ENCODE measurements around the gene FBXO46. TPM values are rescaled to one million over a fixed set of nuclear protein-coding genes. Genes with fewer than 3 reads are reported as not detected.
A peak's percentile ranks its signal among the peaks of the same experiment; 100 is the strongest.

FBXO46 gene
- total RNA-seq, 1 donor from 2014 or later: 23.8 TPM

- peaks cover 0 to 7% of the 10 kb centered on the region in 2 donors for H3K36me3 ChIP-seq
- H3K27ac ChIP-seq: peak overlapping the region; percentile 98
- no peak for DNase-seq (ENCODE audit: extremely low spot score in 2 of 2)
- H3K4me3 ChIP-seq: peak overlapping the region; percentile 58 to 80
- H3K27me3 ChIP-seq: no peaks in the 10 kb centered on the region
- no peaks in the 10 kb centered on the region for H3K9me3 ChIP-seq
- TF ChIP-seq POLR2A (IDR thresholded peaks at IDR 0.05) (no peak), POLR2AphosphoS5 (IDR thresholded peaks at IDR 0.05; ENCODE audit: insufficient read depth in 1 of 2, low read depth in 1 of 2) (no peak)
- TF ChIP-seq, protein P1, sequence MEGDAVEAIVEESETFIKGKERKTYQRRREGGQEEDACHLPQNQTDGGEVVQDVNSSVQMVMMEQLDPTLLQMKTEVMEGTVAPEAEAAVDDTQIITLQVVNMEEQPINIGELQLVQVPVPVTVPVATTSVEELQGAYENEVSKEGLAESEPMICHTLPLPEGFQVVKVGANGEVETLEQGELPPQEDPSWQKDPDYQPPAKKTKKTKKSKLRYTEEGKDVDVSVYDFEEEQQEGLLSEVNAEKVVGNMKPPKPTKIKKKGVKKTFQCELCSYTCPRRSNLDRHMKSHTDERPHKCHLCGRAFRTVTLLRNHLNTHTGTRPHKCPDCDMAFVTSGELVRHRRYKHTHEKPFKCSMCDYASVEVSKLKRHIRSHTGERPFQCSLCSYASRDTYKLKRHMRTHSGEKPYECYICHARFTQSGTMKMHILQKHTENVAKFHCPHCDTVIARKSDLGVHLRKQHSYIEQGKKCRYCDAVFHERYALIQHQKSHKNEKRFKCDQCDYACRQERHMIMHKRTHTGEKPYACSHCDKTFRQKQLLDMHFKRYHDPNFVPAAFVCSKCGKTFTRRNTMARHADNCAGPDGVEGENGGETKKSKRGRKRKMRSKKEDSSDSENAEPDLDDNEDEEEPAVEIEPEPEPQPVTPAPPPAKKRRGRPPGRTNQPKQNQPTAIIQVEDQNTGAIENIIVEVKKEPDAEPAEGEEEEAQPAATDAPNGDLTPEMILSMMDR (IDR thresholded peaks at IDR 0.05): no peak
- intact Hi-C loops (cut with DNase I): no loop called here
- H3K4me1 ChIP-seq: peaks cover 56% of the 10 kb centered on the region
Observed at GRCh38 chr19:45766296-45766868, 35.7 kb upstream of the FBXO46 start.

DNA sequence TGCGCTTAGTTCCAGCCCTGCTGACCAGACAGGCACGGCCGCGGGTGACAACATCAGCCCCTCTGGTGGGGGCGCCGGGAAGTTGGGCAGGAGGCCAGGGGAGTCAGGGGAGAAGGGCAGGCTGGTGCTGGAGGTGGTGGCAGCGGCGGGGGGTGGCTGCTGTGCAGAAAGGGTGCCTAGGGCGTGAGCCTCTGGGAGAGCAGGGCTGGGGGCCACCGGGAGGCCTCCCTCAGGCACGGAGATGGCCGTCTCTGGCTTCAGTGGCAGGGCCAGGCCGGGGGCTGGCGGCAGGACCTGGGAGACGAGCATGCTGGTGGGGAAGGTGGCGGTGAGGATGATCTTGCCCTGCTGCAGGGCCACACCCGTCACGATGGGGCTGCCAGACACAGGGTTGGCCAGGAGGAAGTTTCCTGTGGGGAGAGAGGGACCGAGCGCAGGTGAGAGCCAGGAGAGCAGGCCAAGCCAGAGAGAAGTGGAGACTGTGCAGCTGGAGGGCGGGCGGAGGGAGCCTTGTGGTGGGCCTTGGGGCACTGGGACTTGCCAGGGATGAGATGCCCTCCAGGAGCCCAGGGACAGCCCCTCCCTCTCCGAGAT, 35.1 kb upstream of the FBXO46 start:
- H3K36me3 ChIP-seq: peaks cover 0 to 7% of the 10 kb centered on the region in 2 donors
- TF ChIP-seq, protein P1 (IDR thresholded peaks at IDR 0.05): no peak
- TF ChIP-seq POLR2AphosphoS5 (IDR thresholded peaks at IDR 0.05; ENCODE audit: insufficient read depth in 1 of 2, low read depth in 1 of 2) (no peak), POLR2A (IDR thresholded peaks at IDR 0.05) (no peak)
- peak overlapping the region; percentile 98 for H3K27ac ChIP-seq
- H3K4me1 ChIP-seq: peaks cover 50% of the 10 kb centered on the region
- peak overlapping the region in 1 of 2 donors; percentile 58 for H3K4me3 ChIP-seq
- intact Hi-C loops (cut with DNase I): no loop called here
- DNase-seq (ENCODE audit: extremely low spot score in 2 of 2): no peak
- no peaks in the 10 kb centered on the region for H3K27me3 ChIP-seq
- H3K9me3 ChIP-seq: no peaks in the 10 kb centered on the region

DNA sequence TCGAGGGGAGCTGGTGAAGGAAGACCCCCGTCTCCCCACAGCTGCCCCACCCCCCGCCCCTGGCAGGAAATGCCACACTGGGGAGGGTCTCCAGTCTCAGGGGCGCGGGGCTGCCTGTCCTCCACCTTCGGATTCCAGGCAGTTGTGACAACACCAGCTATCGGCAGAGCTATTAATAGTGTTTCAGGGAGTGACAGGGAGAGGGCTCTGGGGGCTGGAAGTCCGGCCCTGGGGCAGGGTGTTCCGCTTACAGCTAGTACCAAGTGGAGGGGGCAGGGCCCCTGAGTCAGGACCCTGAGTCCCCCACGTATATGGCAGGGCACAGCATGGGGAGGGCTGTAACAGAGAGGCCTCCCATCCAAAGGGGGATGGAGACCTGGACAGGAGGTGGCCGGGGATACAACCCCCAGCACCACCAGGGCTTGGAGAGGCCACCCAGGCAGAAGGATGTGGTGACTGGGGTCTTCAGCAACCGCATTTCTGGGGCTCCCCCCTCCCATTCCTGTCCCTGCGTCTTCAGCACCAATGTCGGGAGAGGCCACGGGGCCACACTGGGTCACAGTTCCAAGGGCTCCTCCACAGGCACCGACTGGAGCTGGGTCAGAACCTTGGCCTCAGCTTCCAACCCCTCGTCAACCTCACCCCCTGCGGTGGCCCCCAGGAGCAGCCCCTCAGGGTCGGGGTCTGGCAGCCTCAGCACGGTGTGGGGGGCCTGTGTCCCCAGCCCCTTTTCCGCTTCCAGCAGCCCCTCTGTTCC, 34.4 kb upstream of the FBXO46 start:
- Histone ChIP-seq H3K27me3 (no peaks in the 10 kb centered on the region), H3K36me3 (peaks cover 0 to 7% of the 10 kb centered on the region in 2 donors), H3K4me1 (peaks cover 46% of the 10 kb centered on the region), H3K4me3 (peak overlapping the region in 1 of 2 donors; percentile 4), H3K9me3 (no peaks in the 10 kb centered on the region), H3K27ac (peak overlapping the region; percentile 98)
- no peak for TF ChIP-seq POLR2A (IDR thresholded peaks at IDR 0.05)
- TF ChIP-seq POLR2AphosphoS5 (IDR thresholded peaks at IDR 0.05; ENCODE audit: insufficient read depth in 1 of 2, low read depth in 1 of 2): no peak
- TF ChIP-seq, protein P1 (IDR thresholded peaks at IDR 0.05): no peak
- intact Hi-C loops (cut with DNase I): no loop called here
- no peak for DNase-seq (ENCODE audit: extremely low spot score in 2 of 2)

- no peaks in the 10 kb centered on the region for H3K9me3 ChIP-seq
- peaks cover 0 to 7% of the 10 kb centered on the region in 2 donors for H3K36me3 ChIP-seq
- intact Hi-C loops (cut with DNase I): no loop called here
- no peaks in the 10 kb centered on the region for H3K27me3 ChIP-seq
- TF ChIP-seq POLR2A (IDR thresholded peaks at IDR 0.05): no peak
- no peak for TF ChIP-seq POLR2AphosphoS5 (IDR thresholded peaks at IDR 0.05; ENCODE audit: insufficient read depth in 1 of 2, low read depth in 1 of 2)
- H3K4me1 ChIP-seq: peaks cover 46% of the 10 kb centered on the region
- no peak overlapping the region for H3K4me3 ChIP-seq
- H3K27ac ChIP-seq: peak overlapping the region; percentile 98
- no peak for DNase-seq (ENCODE audit: extremely low spot score in 2 of 2)
Observed at GRCh38 chr19:45764475-45764874, 33.8 kb upstream of the FBXO46 start.

GRCh38 chr19:45763691-45764294, 33.1 kb upstream of the FBXO46 start:
- H3K9me3 ChIP-seq: no peaks in the 10 kb centered on the region
- H3K4me3 ChIP-seq: peak overlapping the region in 1 of 2 donors; percentile 7
- no peak for DNase-seq (ENCODE audit: extremely low spot score in 2 of 2)
- H3K27ac ChIP-seq: peak overlapping the region; percentile 98
- TF ChIP-seq, protein P1 (IDR thresholded peaks at IDR 0.05): no peak
- TF ChIP-seq POLR2A (IDR thresholded peaks at IDR 0.05): no peak
- no peak for TF ChIP-seq POLR2AphosphoS5 (IDR thresholded peaks at IDR 0.05; ENCODE audit: insufficient read depth in 1 of 2, low read depth in 1 of 2)
- H3K4me1 ChIP-seq: peaks cover 46% of the 10 kb centered on the region
- H3K36me3 ChIP-seq: peaks cover 0 to 7% of the 10 kb centered on the region in 2 donors
- intact Hi-C loops (cut with DNase I): no loop called here
- H3K27me3 ChIP-seq: no peaks in the 10 kb centered on the region
